Heart left ventricle (tissue), 16 donors: Measurements from ENCODE around the gene CFAP161. TPM values are rescaled to one million over a fixed set of nuclear protein-coding genes. Genes with fewer than 3 reads are reported as not detected.

Experiments
- ATAC-seq, 4 donors: fragments of 200-7000 bp; cut with Tn5 transposase; one replicate each; pipeline ENCODE4 v1.9.1; 2020 to 2022; ENCODE audit warnings: moderate library complexity in 4 of 4, mild to moderate bottlenecking in 3 of 4, moderate number of reproducible peaks in 1 of 4
- DNase-seq, 5 donors: peaks; one replicate each; pipeline ENCODE4 v3.0.0-alpha.2; 2020
- H3K27ac ChIP-seq, 12 donors: fragments of 200-600 bp; sonication (generic) in 4 of 12; one replicate each; pipeline versions ENCODE4 v1.5.0 to v1.8.0; 2016 to 2022; ENCODE audit warnings: mild to moderate bottlenecking in 2 of 12
- H3K27me3 ChIP-seq, 9 donors: fragments of 200-600 bp; sonication (generic) in 2 of 9; one replicate each; pipeline versions ENCODE4 v1.5.1 to v1.8.0; 2016 to 2022; ENCODE audit warnings: mild to moderate bottlenecking in 3 of 9
- H3K36me3 ChIP-seq, 9 donors: fragments of 200-600 bp; sonication (generic) in 2 of 9; one replicate each; pipeline versions ENCODE4 v1.5.0 to v1.8.0; 2018 to 2022; ENCODE audit warnings: mild to moderate bottlenecking in 2 of 9
- H3K4me1 ChIP-seq, 12 donors: fragments of 200-600 bp; sonication (generic) in 4 of 12; one replicate each; pipeline versions ENCODE4 v1.5.0 to v1.8.0; 2016 to 2022; ENCODE audit warnings: mild to moderate bottlenecking in 3 of 12
- H3K4me3 ChIP-seq, 12 donors: fragments of 200-600 bp; sonication (generic) in 4 of 12; one replicate each; pipeline versions ENCODE4 v1.5.0 to v1.8.0; 2017 to 2022; ENCODE audit warnings: mild to moderate bottlenecking in 9 of 12, moderate library complexity in 4 of 12
- H3K9me3 ChIP-seq, 12 donors: fragments of 200-600 bp; sonication (generic) in 4 of 12; one replicate each; pipeline versions ENCODE4 v1.5.0 to v1.8.0; 2016 to 2022; ENCODE audit warnings: mild to moderate bottlenecking in 1 of 12
- POLR2A ChIP-seq, 2 donors: fragments of 450-650 bp; IDR thresholded peaks; one replicate each; pipeline ENCODE4 v1.6.1; 2017; ENCODE audit warnings: antibody characterized with exemption in 2 of 2, mild to moderate bottlenecking in 2 of 2, moderate library complexity in 2 of 2
- WGBS, 4 donors: extraction: QIAGEN DNeasy Blood & Tissue Kit in 2 of 4; methylation state at CpG; one replicate each; pipeline versions ENCODE4 v1.1.5 to v1.1.7; 2013 to 2018; 5-methylcytosine and 5-hydroxymethylcytosine counted together
- intact Hi-C, 10 donors: fragments of 100-400 bp; cut with DNase I; formaldehyde crosslinking; loops; one replicate each; pipeline versions ENCODE4 v1.11.1 to v1.14.2; 2022
- polyA plus RNA-seq, 2 donors: library from polyadenylated mRNA; stranded (reverse); fragments of 200-250 nt; gene quantifications; one replicate each; pipeline ENCODE4 v1.2.3, GENCODE V29; 2013
- total RNA-seq, 9 donors: library from RNA; depleted of rRNA in 2 of 9; stranded (reverse); fragments of >200 nt in 2 of 9; fragmentation: NEBNext Ultra II Directional in 3 of 9; extraction: Animal tissue kit (Norgen Biotek cat#: 25700) in 3 of 9; gene quantifications; one replicate each; pipeline versions ENCODE4 v1.1.0 to v1.2.4, GENCODE V29; 2016 to 2023
- TF ChIP-seq, protein P1 (sequence below), 12 donors: fragments of 200-600 bp; sonication (generic) in 4 of 12; IDR thresholded peaks; one replicate each; pipeline versions ENCODE4 v1.5.0 to v1.8.0; 2018 to 2022; ENCODE audit warnings: antibody characterized with exemption in 12 of 12, mild to moderate bottlenecking in 5 of 12
- donor health status: ischemic (EF 13 %, LVEDD 7.1; RV severe dilation, severe dysfunction).
- donor health status: healthy with polysubstance abuse.
- donor health status: DM: no; HTN: yes; CAD: no.
- donor health status: DM: no; HTN: no; CAD: no.
- donor health status: ischemic (EF 25% LVEDD 6.9; RV normal size, moderate dysfunction).
- donor health status: ischemic (EF 25% LVEDD 5.7; RV mildly dilated, moderate dysfunction).
- donor health status: healthy.
- donor health status: DM: yes; HTN: yes; CAD: no.
- donor health status: ischemic (EF 35%, LVEDD 5.7; RV mildly dilated, moderate dysfunction).
- donor health status: nonischemic (EF 11% LVEDD 7.7; RV severe dilation, severe dysfunction).
- donor health status: DM: yes; HTN: yes; CAD: no.
- donor health status: PGD.
- donor health status: ischemic (EF 29% LVEDD 5.4; RV normal size, mild dysfunction).
- donor health status: nonischemic (EF 23%, LVEDD 6.1; RV moderate dilation, normal function).

The CFAP161 gene
- total and polyA plus RNA-seq, 11 donors: 0.22 to 2.0 (median 0.79) TPM; not detected in 2

GRCh38 chr15:81195339-81195864, 61.3 kb downstream of the CFAP161 start:
- Histone ChIP-seq H3K27ac (no peak overlapping the region), H3K36me3 (no peaks in the 10 kb centered on the region), H3K4me3 (no peak overlapping the region), H3K9me3 (no peaks in the 10 kb centered on the region), H3K4me1 (peaks cover 0 to 11% (median 0%) of the 10 kb centered on the region in 12 donors), H3K27me3 (peaks cover 0 to 5% (median 0%) of the 10 kb centered on the region in 9 donors)
- TF ChIP-seq, protein P1, sequence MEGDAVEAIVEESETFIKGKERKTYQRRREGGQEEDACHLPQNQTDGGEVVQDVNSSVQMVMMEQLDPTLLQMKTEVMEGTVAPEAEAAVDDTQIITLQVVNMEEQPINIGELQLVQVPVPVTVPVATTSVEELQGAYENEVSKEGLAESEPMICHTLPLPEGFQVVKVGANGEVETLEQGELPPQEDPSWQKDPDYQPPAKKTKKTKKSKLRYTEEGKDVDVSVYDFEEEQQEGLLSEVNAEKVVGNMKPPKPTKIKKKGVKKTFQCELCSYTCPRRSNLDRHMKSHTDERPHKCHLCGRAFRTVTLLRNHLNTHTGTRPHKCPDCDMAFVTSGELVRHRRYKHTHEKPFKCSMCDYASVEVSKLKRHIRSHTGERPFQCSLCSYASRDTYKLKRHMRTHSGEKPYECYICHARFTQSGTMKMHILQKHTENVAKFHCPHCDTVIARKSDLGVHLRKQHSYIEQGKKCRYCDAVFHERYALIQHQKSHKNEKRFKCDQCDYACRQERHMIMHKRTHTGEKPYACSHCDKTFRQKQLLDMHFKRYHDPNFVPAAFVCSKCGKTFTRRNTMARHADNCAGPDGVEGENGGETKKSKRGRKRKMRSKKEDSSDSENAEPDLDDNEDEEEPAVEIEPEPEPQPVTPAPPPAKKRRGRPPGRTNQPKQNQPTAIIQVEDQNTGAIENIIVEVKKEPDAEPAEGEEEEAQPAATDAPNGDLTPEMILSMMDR (IDR thresholded peaks at IDR 0.05): no peak
- no peak for TF ChIP-seq POLR2A (IDR thresholded peaks at IDR 0.05)
- ATAC-seq (peak in 1 of 4 donors; percentile 25), DNase-seq (no peak)
- intact Hi-C loops: loop anchor here in 1 of 10 donors (5.0 kb wide), 2 partner anchors 38 to 62 kb away; no protein-coding TSS in a partner anchor
- WGBS, 4 donors: 57 to 63% (median 59%) methylated on average over 8 of the region's 8 CpGs

- H3K27me3 ChIP-seq: peaks cover 0 to 5% (median 0%) of the 10 kb centered on the region in 9 donors
- DNase-seq (no peak), ATAC-seq (no peak)
- TF ChIP-seq, protein P1 (IDR thresholded peaks at IDR 0.05): no peak
- TF ChIP-seq POLR2A (IDR thresholded peaks at IDR 0.05): no peak
- intact Hi-C loops: loop anchor here in 1 of 10 donors (5.0 kb wide), 2 partner anchors 39 to 61 kb away; no protein-coding TSS in a partner anchor
- peaks cover 0 to 2% (median 0%) of the 10 kb centered on the region in 9 donors for H3K36me3 ChIP-seq
- peaks cover 0 to 10% (median 0%) of the 10 kb centered on the region in 12 donors for H3K4me1 ChIP-seq
- WGBS, 4 donors: 92 to 96% (median 93%) methylated on average over 12 to 16 of the region's 16 CpGs
- H3K4me3 ChIP-seq: no peak within 1 kb of the TSS
- no peaks in the 10 kb centered on the region for H3K9me3 ChIP-seq
- H3K27ac ChIP-seq: no peak within 1 kb of the TSS
Observed at GRCh38 chr15:81196576-81197254, 62.6 kb downstream of the CFAP161 start, which contains the start of gene IL16. Gene IL16, plus strand, starts transcription at chr15:81196879. Its CDS starts 28,521 bp downstream, at chr15:81225400.

- peaks cover 0 to 10% (median 0%) of the 10 kb centered on the region in 12 donors for H3K4me1 ChIP-seq
- peaks cover 0 to 2% (median 0%) of the 10 kb centered on the region in 9 donors for H3K36me3 ChIP-seq
- H3K9me3 ChIP-seq: no peaks in the 10 kb centered on the region
- 86 to 91% (median 88%) methylated on average over 7 of the region's 7 CpGs for WGBS, 4 donors
- H3K27ac ChIP-seq: no peak overlapping the region
- peaks cover 0 to 5% (median 0%) of the 10 kb centered on the region in 9 donors for H3K27me3 ChIP-seq
- no peak for DNase-seq
- intact Hi-C loops: loop anchor here in 1 of 10 donors (5.0 kb wide), 2 partner anchors 40 to 60 kb away; no protein-coding TSS in a partner anchor
- no peak for ATAC-seq
- no peak for TF ChIP-seq POLR2A (IDR thresholded peaks at IDR 0.05)
- TF ChIP-seq, protein P1 (IDR thresholded peaks at IDR 0.05): no peak
- H3K4me3 ChIP-seq: no peak overlapping the region
Observed at GRCh38 chr15:81197255-81197630, 63.2 kb downstream of the CFAP161 start.

DNA sequence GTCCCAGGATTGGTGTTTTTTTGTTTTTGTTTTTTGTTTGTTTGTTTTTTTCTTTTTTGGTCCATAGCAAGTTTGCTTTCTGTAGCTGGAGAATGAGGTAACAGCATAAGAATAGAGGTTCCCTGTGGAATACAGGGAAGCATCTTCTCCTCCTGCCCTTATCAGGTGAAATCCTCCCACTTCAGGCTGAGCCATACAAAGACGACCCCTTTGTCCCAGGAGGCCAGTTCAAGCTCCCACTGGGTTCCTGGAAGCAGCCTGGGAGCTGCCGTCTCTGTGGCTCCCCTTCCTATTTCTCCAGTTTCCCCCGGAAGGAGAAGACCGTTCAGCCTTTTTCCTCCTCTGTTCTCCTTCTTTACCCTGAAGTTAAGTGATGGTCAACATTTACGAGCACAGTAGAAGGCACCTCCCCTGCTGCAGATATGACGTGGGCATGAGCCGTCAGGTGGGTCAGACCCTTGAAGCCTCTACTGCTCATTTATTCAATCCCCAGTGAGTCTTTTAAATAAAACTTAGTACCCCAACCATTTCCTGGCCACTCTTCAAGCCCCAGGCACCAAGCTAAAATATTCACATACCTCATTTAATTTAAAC, 63.7 kb downstream of the CFAP161 start:
- Histone ChIP-seq H3K27ac (no peak overlapping the region), H3K4me3 (no peak overlapping the region), H3K4me1 (peaks cover 0 to 10% (median 0%) of the 10 kb centered on the region in 12 donors), H3K27me3 (peaks cover 0 to 5% (median 0%) of the 10 kb centered on the region in 9 donors), H3K36me3 (peaks cover 0 to 2% (median 0%) of the 10 kb centered on the region in 9 donors), H3K9me3 (no peaks in the 10 kb centered on the region)
- 66 to 72% (median 67%) methylated on average over 7 of the region's 7 CpGs for WGBS, 4 donors
- no peak for DNase-seq
- intact Hi-C loops: loop anchor here in 1 of 10 donors (5.0 kb wide), 2 partner anchors 40 to 60 kb away; no protein-coding TSS in a partner anchor
- ATAC-seq: no peak
- no peak for TF ChIP-seq POLR2A (IDR thresholded peaks at IDR 0.05)
- TF ChIP-seq, protein P1 (IDR thresholded peaks at IDR 0.05): no peak
